Measurements from ENCODE around the gene CFAP99. TPM values are rescaled to one million over a fixed set of nuclear protein-coding genes. Genes with fewer than 3 reads are reported as not detected.
A peak's percentile ranks its signal among the peaks of the same experiment; 100 is the strongest.

CFAP99 gene
- total RNA-seq, 1 donor from 2014 or later = not detected

DNA sequence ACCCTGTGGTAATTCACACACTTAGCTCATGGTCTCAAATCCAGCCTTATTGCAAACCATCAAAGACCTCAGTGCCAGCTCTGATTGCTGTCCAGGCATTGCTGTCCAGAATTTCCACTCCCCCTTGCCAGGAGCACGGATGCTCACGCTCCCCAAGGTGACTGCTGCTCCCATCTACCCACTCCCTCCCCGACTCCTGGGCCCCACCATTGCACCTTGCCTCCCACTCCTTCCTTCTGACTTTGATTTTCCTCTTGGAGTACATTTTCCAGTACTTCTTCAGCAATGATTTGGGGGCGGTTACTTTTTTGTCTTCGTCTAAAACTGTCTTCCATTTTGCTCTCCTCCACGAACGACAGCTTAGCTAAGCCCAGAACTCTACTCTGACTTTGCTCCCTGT is 11.8 kb upstream of the CFAP99 start:
- DNase-seq = no peak
- ATAC-seq = no peak
- intact Hi-C loops (cut with micrococcal nuclease) = no loop called here

DNA sequence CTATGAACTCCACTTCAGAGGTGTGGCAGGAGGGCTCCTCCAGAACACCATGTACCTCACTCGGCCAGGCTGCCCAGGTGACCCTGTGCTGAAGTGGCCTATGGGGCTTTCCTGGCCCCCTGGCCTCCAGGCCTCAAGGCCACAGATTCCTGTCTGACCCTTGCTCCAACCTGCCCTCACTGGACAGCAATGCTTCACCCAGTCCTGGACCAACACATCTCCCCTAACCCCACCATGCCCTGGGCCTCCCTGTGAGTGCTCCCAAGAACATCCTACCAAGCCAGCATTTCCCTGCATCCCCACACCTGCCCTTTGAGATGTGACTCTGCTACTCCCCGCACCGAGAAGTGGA is 10.8 kb upstream of the CFAP99 start:
- no peak for ATAC-seq
- intact Hi-C loops (cut with micrococcal nuclease) = no loop called here

DNA sequence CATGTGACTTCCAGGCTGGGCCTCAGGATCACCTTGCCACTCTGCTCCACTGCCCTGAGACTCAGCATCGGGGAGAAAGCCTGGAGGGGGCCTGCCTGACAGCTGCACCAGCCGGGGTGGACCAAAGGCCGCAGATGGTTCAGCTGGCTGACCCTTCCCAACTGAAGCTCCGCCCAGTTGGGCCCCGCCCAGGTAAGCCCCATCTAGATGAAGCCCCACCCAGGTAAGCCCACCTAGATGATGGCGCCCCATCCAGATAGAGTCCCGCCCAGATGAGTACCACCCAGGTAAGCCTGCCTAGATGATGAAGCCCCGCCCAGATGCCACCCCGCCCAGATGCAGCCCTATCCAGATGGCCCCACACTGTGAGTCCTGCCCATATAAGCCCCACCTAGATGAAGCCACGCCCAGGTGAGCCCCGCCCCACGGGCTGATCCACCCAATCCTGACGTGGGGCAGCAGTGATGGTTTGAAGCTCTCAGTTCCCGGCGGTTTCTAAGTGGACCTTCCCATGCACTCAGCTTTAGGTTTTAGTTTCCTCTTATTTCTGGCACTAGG is 10.3 kb upstream of the CFAP99 start:
- DNase-seq (no peak), ATAC-seq (no peak)
- intact Hi-C loops (cut with micrococcal nuclease) = no loop called here

More for the DNA sequence above, 10.8 kb upstream of the CFAP99 start:
- no peak for DNase-seq

DNA sequence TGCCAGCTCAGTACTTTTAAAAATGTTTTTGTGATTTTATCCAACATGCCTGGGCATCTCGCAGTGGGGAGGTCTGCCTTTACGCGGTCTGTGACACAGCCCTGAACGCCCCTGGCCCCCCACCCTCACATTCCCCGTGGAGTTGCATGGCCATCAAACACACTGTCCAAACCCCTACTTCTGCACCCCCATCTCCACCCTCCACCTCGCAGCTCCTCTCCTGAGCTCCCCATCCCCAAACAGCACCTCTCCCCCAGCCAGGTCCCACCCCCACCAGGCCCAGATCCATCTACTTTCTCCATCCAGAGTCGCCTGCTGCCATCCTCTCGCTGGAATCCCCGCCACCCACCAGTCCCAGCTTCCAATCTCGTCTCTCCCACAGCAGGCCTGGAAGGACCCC is 9.8 kb upstream of the CFAP99 start:
- ATAC-seq = no peak
- DNase-seq = no peak
- intact Hi-C loops (cut with micrococcal nuclease) = no loop called here

DNA sequence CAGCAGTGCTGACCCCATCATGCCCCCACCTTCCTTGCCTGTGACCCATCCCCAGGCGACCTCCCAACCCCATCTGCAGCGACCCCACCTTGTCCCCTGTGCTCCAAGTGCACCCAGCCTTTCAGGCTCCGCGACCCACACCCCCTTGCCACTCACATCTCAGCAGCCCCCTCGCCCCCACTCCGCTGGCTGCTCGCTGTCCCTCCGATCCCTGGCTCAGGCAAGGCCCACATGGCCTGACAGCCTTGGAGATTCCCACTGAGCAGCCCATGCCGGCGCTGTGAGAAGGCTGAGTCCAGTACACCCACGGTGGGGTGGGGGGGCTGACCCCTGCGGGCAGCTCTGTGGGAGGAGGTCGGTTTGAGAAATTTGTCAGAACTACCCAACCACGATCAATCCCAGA is 9.4 kb upstream of the CFAP99 start:
- DNase-seq (no peak), ATAC-seq (no peak)
- intact Hi-C loops (cut with micrococcal nuclease) = no loop called here

DNA sequence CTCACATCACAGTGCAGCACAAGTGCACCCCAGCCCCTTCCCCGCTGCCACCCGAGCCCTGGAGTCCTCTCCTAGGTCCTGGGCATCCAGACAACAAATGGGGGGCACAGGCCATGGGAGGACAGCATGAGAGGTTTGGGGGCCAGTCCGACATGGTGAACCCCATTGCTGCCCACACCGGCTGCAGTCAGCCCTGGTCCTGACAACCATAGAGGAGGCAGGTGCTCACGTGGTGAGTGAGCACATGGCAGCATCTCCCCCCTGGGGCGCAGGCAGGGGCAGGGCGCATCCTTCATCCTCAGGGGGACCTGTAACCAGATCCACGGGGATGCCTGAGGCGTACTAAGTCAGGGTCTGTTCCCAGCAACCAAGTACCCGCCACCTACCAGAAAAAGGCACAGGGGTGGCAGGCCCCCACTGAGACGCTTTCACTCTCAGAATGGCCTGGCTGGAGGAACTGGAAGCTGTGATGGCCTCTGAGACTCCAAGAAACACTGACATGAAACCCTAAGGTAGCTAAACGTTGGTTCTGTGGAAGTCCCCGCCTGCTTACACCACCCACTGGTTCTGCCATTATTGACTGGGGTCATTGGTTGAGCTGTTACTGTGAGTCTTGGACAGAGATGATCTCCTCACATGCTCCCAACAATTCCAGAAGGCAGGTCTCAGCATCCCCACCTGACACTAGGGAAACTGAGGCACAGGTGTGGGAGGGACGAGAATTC is 6.8 kb upstream of the CFAP99 start:
- DNase-seq = no peak

DNA sequence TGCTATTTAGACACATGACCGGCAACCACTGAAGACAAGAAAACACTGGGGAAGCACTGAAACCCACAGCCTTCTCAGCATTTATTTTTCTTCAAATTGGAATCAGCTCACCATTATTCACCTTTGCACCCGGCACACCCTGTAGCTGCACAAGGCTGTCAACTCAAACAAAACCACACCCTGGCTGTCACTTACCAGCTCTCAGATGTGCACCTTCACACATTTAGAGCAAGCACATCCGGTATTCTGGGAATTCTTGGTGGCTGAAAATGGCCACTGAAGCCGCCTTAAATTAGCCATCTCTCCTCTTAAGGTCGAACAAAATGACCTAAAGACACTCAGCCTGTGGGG is 6.2 kb upstream of the CFAP99 start:
- ATAC-seq (no peak), DNase-seq (no peak)
- intact Hi-C loops (cut with micrococcal nuclease) = no loop called here

More for the DNA sequence above, 6.8 kb upstream of the CFAP99 start:
- ATAC-seq = no peak
- intact Hi-C loops (cut with micrococcal nuclease) = no loop called here

DNA sequence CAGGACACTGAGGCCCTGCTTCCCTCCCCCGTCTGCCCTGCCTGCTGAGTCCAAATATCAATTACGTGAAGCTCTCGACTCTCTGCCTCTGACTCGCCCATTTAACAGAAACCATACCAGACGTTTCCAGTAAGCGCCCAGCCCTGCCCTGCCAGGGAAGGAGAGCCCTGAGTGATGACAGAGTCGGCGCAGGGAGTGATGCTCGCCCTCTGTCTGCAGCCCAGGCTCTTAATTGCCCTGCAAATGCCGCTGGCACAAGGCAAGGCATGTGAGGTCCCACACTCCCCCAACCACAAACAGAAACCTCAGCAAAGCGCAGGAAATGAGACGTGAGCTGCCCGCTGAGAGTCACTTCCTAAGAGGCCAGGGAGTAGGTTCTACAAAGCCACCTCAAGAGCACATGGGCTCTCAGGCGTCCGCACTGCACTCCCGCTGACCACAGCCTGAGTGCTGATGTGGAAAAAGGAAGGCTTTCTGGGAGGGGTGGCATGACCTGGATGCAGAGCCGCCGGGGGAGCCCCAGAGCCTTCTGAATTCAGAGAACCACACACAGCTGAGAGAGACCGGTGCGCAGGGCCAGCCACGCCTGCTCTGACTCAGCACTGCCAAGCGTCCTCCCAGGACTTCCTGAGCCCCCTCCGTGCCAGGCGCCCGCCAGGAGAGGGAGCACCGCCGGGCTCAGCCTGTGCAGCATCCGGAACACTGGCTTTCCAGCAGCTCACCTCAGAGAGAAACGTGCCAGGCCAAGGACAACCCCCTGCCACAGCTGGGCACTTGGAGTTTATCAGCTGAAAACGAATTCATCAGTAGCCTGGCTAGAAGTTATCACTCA is 5.7 kb upstream of the CFAP99 start:
- ATAC-seq = peak; percentile 94
- DNase-seq = peak; percentile 85
- intact Hi-C loops (cut with micrococcal nuclease) = no loop called here

DNA sequence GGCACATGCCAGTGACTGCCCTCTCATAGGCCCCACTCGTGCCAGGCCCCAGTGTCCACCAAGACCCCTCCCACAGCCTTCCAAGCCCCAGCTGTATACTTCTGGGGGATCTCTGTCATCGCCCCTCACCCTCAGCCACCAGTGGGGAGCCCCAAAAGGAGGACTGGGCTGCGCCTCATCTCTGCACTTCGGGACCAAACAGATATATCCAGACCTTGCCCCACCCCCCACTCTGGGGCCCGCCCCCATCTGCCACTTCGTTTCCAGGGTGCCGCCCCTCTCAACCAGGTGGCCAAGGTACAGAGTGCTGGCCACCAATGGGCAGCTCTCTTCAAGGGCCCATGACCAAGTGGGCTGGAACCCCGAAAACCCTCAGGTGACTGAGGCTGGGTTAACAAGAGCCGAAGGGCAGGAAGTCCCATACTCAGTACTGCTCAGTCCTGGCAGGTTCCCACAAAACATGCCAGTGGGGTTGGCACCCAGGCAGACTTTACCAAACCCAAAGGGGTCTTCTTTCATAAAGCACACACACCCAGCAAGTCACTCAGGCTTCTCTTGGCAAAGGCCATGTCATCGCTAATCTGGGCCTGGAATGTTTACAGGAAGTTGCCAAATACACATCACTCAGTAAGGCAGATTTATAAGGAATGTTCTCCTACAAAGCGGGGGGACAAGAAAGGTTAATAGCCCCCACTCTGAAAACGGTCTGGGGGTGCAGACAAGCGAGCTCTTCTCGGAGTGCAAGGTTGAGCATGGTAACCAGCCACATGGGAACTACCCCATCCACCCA is 4.7 kb upstream of the CFAP99 start:
- no peak for ATAC-seq
- no peak for DNase-seq
- intact Hi-C loops (cut with micrococcal nuclease) = no loop called here

DNA sequence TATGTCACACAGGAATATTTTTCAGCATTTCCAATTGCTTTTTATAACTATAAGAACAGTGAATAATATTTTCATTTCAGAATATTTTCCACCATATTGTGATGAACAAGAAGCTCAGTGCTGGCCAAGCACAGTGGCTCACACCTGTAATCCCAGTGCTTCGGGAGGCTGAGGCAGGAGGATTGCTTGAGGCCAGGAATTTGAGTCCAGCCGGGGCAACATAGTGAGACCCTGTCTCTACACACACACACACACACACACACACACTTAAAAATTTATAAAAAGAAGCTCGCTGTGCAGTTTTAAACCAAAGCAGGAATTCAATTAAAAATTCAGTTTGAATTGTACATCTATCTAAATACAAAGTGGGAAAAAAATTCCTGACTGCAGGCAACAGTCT is 3.5 kb upstream of the CFAP99 start:
- DNase-seq (no peak), ATAC-seq (no peak)
- intact Hi-C loops (cut with micrococcal nuclease) = no loop called here

DNA sequence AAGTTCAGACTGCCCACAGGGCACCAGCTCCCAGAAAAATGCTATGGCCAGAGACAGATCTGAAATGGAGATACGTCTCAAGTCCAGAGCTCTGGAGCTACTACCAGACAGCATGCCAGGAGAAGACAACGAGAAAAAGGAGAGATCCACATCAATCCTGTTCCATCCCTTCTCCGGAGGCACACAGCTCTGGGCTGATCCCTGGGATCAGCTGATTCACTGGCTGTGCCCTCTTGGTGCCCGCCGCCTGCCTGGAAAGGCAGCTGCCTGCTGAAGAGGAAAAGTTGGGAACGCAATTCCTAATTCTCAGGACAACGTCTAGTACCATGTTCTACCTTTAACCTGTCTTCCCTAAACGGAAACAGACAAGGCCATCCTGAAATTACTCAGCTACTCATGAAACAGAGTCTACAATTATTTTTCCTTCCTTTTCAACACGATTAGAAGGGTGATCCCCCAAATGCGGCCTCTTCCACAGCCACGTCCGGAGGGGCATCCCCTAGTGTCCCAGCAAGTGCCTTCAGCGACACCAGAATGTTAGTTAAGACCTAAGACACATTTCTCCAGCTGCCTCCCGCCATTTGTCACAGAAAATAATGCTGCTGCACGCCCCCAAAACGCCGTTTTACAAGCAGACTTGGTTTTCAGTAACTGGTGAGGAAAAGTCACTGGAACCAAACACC is 2.7 kb upstream of the CFAP99 start:
- intact Hi-C loops (cut with micrococcal nuclease) = no loop called here
- DNase-seq = no peak
- no peak for ATAC-seq

DNA sequence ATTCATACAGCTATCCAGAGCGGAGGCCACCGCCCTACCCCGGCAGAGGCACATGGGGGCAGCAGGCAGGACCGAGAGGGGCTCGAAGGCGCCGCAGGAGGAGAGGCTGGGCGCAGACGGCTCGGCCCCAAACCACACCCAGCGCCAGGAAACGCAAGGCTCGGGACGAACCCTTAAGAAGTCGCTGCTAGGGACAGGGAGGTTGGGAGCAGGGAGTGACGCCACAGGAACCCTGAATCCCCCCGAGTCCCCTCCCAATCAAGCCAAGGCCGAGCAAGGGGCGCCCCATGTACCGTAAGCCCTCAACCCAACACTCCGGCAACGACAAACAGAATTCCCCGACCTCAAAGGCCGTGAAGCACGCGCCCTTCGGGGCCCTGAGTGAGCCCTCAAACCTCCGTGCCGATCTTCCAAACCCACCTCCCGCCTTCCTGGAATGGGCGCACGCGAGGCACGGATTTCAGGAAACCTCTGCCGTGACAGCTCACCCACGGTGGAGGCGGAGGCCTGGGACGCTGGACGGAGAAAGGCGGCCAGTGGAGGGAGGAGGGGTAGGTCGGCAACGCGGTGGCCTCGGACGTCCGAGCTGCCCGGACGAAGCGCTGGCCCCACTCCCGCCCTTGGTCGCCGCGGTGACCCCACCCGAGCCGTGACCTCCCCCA is 2.1 kb upstream of the CFAP99 start:
- DNase-seq (peak; percentile 51), ATAC-seq (no peak)
- intact Hi-C loops (cut with micrococcal nuclease) = no loop called here

DNA sequence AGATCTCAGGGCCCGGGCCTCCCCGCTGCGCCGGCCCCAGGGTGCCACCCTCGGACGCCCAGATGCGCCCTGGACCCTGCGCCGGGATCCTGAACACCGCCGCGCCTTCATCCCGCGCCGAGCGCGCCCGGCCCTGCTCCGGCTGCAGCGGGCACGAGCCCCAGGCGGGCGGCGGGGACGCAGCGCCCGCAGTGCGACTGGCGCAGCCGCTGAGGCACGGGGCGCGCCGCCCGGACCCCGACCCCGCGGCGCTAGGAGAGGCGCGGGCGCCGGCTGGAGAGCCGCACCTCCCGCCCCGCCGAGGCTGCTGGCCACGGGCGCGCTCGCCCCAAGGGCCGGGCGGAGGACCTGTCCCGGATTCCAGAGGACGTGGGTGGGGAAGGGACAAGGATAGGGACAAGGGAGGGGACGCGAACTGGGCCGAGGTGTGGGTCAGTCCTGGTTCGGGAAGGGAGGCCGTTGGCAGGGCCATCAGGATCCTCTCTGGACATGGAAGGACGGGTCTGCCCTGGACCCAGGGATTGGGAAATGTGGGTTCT is 1.5 kb upstream of the CFAP99 start:
- no peak for ATAC-seq
- no peak for DNase-seq
- intact Hi-C loops (cut with micrococcal nuclease) = no loop called here

DNA sequence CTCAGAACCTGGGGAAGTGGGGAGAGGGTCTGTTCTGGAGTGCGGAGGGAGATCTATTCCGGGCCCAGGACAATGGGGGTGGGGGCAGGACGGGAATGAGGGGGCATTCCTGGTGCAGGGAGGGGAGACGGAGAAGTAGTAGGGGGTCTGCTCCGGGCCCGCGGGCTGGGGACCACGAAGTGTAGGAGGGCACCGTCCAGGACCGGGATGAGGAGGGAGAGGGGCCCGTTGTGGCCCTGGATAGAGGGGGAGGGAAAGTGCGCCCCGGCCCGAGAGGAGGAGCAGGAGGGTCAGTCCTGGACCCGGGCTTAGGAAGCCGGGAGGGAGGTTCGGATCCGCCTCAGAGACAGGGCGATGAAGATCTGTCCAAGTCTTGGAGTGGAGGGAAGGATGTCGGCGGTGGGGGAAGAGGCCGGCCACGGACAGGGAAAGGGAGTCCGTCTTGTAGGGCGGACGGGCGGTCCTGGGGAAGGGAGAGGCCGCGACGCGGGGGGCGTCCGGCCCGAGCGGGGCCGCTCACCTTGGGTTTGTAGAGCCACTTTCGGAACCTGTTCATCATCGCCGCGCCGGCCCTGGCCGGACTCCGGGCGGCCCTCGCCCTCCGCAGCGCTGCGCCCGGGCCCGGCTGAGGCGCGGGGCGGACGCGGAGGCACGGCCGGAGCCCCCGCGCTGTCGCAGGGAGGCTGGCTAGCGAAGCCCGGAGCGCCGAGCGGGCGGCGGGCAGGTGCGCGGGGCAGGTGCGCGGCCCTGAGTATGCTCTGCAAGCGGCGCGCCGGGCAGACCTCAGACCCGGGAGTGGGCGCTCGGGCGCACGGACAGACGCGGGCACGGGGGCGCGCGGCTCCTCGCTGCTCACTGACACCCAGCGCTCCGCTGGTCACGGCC is 748 bp upstream of the CFAP99 start, which contains the start of gene ZFYVE28:
Gene ZFYVE28, minus strand, starts transcription at position 881 of the 885 bp plus-strand sequence. Its CDS starts 322 bp downstream, at position 559.
- ATAC-seq (no peak), DNase-seq (no peak)
- intact Hi-C loops (cut with micrococcal nuclease) = no loop called here

DNA sequence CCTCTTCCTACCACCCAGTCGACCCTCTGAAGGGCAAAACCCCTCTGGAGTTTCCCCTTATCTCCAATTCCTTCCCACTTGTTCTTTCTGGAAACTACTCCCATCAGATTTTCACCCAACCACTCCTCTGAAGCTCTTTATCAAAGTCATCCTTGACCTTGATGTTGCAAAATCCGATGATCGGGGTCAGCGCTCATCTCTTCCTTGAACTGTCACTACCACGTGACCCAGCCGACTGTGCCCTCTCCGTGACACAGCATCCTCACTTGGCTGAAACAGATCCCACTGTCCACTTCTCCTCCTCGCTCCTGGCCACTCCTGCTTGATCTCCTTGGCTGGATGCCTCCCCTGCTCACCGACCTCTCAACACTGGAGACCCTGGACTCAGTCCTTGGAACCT is 1.1 kb downstream of the CFAP99 start:
- DNase-seq (no peak), ATAC-seq (no peak)
- intact Hi-C loops (cut with micrococcal nuclease) = no loop called here

DNA sequence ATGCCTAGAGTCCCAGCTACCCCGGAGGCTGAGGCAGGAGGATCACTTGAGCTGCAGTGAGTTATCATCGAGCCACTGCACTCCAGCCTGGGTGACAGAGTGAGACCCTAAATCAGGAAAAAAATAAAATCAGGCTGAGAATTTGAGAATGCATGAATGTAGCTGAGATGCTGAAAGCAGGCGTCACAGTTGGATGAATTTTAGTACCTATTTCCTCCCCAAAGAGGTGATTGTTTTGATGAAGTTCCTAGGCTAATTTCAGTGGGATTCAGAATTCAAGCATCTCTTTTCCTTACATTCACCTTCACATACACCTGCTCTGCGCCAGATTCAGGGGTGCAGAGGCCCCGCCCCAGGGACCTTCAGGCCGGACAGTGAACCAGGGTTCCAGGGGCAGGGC is 3.2 kb downstream of the CFAP99 start:
- ATAC-seq (no peak), DNase-seq (no peak)
- intact Hi-C loops (cut with micrococcal nuclease) = no loop called here

DNA sequence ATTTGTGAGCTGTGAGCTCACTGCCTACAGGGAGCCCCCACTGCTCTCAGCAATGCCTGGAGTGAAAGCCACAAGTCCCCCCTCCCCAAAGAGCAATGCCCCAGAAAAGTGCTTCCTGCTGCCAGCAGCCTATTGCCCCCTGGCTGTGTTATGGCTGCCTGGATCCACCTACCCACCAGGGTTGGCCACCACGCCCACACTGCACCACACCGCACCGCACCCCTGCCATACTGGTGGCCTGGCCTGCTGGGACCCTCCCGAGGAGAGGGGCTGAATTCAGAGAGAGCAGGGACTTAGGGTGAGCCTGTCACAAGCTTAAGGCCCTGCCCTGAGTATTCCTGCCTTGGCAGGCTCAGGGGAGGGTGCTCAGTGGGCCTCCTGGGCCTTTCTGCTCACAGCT is 4.3 kb downstream of the CFAP99 start:
- no peak for DNase-seq
- no peak for ATAC-seq
- intact Hi-C loops (cut with micrococcal nuclease) = no loop called here

DNA sequence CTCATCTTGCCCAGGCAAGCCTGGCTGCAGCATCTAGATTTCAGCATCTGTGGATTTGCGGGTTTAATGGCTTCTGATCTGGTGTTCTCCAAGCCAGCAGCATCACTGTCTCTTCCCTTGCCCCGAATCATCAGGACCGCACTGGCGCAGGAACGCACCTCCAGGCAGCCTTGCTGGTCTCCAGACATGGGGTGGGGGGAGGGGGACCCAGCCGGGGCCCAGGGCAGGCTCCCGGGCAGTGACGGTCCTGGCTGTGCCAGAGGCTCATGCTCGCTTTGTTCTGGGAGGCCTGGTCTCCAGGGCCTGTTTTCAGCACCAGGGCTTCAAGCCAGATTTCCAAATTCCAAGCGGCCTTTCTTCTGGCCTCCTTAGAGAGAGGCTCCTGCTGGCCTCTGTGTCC is 4.9 kb downstream of the CFAP99 start:
- intact Hi-C loops (cut with micrococcal nuclease) = no loop called here
- ATAC-seq (no peak), DNase-seq (no peak)
